Fibroblast of lung (primary cell): Measurements from ENCODE around the gene SDK1.

ENCODE experiments used
- CTCF ChIP-seq, 2 donors: IDR thresholded peaks in 1 of 2; conservative IDR thresholded peaks in 1 of 2; 1 replicate in 1 of 2; 2 replicates in 1 of 2; pipeline ENCODE4 v1.5.1; 2011 to 2012; ENCODE audit warnings: low read length in 2 of 2, control low read depth in 1 of 2, inconsistent platforms in 1 of 2, low read depth in 1 of 2, mild to moderate bottlenecking in 1 of 2
- EZH2 ChIP-seq: IDR thresholded peaks from 2 replicates; pipeline ENCODE4 v1.5.1; 2012; ENCODE audit warnings: low read length, control low read depth, mild to moderate bottlenecking; ENCODE audit errors: missing control alignments

DNA sequence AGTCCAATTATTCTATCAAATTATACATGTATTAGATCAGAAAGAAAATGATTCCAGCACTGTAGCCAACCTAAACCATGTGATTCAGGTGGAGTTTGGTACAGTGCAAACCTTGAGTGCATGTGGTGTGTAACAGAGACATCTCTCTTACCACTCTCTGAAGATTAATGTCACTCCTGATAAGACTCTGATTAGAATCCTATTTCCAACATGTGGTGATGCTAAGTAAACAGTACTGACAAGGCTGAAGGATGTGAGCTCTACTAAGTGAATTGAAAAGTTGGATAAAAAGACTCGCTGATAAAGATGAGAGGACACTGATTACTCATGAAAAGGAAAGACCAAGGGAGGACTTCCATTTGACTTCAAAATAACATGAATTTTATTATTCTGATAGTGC lies 232.0 kb downstream of the SDK1 start:
- no peak for TF ChIP-seq EZH2
- no peak for TF ChIP-seq CTCF (conservative IDR thresholded peaks at IDR 0.05 in 1 of 2, IDR thresholded peaks at IDR 0.05 in 1 of 2; ENCODE audit: low read depth in 1 of 2, low read length in 2 of 2)
